Measurements from ENCODE around the gene TGOLN2. TPM values are rescaled to one million over a fixed set of nuclear protein-coding genes. Genes with fewer than 3 reads are reported as not detected.
A peak's percentile ranks its signal among the peaks of the same experiment; 100 is the strongest.
"Not testable (repeated sequence)": the region's sequence is repeated elsewhere in the genome, so short reads cannot be mapped to it uniquely, and the experiment has no call there.

The TGOLN2 gene
- total RNA-seq, 1 experiment from 2014 or later, result 171 TPM

GRCh38 chr2:85323351-85323987 is 4.3 kb downstream of the TGOLN2 start:
- TF ChIP-seq, protein P1, sequence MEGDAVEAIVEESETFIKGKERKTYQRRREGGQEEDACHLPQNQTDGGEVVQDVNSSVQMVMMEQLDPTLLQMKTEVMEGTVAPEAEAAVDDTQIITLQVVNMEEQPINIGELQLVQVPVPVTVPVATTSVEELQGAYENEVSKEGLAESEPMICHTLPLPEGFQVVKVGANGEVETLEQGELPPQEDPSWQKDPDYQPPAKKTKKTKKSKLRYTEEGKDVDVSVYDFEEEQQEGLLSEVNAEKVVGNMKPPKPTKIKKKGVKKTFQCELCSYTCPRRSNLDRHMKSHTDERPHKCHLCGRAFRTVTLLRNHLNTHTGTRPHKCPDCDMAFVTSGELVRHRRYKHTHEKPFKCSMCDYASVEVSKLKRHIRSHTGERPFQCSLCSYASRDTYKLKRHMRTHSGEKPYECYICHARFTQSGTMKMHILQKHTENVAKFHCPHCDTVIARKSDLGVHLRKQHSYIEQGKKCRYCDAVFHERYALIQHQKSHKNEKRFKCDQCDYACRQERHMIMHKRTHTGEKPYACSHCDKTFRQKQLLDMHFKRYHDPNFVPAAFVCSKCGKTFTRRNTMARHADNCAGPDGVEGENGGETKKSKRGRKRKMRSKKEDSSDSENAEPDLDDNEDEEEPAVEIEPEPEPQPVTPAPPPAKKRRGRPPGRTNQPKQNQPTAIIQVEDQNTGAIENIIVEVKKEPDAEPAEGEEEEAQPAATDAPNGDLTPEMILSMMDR (IDR thresholded peaks at IDR 0.05; ENCODE audit: unreplicated experiment), result no peak
- peaks cover 97% of the 10 kb centered on the region for H3K36me3 Mint-ChIP-seq (ENCODE audit: insufficient read depth, unreplicated experiment)
- CTCF ChIA-PET, result no interaction called here
- H3K9me3 Mint-ChIP-seq (ENCODE audit: low read depth, unreplicated experiment), result no peaks in the 10 kb centered on the region
- no TSS peak for BruUV-seq (replicated peaks)
- H3K27me3 Mint-ChIP-seq (ENCODE audit: unreplicated experiment), result no peaks in the 10 kb centered on the region
- intact Hi-C loops (cut with micrococcal nuclease; ENCODE audit: unreplicated experiment), result no loop called here
- H3K4me3 Mint-ChIP-seq (ENCODE audit: low read depth, unreplicated experiment), result peak overlapping the region; percentile 13
- no peak overlapping the region for H3K27ac Mint-ChIP-seq (ENCODE audit: unreplicated experiment)
- H3K4me1 Mint-ChIP-seq (ENCODE audit: low read depth, unreplicated experiment), result peaks cover 17% of the 10 kb centered on the region
- no peak for DNase-seq

GRCh38 chr2:85319796-85320195 is 8.0 kb downstream of the TGOLN2 start:
- no TSS peak for BruUV-seq (replicated peaks)
- TF ChIP-seq, protein P1 (IDR thresholded peaks at IDR 0.05; ENCODE audit: unreplicated experiment), result no peak
- Mint-ChIP-seq H3K9me3 (ENCODE audit: low read depth, unreplicated experiment) (no peaks in the 10 kb centered on the region), H3K36me3 (ENCODE audit: insufficient read depth, unreplicated experiment) (peaks cover 71% of the 10 kb centered on the region), H3K27me3 (ENCODE audit: unreplicated experiment) (no peaks in the 10 kb centered on the region), H3K4me3 (ENCODE audit: low read depth, unreplicated experiment) (no peak overlapping the region), H3K4me1 (ENCODE audit: low read depth, unreplicated experiment) (peaks cover 13% of the 10 kb centered on the region), H3K27ac (ENCODE audit: unreplicated experiment) (no peak overlapping the region)
- CTCF ChIA-PET, result no interaction called here
- DNase-seq, result no peak
- intact Hi-C loops (cut with micrococcal nuclease; ENCODE audit: unreplicated experiment), result no loop called here

- H3K4me1 Mint-ChIP-seq (ENCODE audit: low read depth, unreplicated experiment), result peaks cover 8% of the 10 kb centered on the region
- H3K9me3 Mint-ChIP-seq (ENCODE audit: low read depth, unreplicated experiment), result no peaks in the 10 kb centered on the region
- H3K4me3 Mint-ChIP-seq (ENCODE audit: low read depth, unreplicated experiment), result no peak overlapping the region
- H3K27ac Mint-ChIP-seq (ENCODE audit: unreplicated experiment), result no peak overlapping the region
- TF ChIP-seq, protein P1 (IDR thresholded peaks at IDR 0.05; ENCODE audit: unreplicated experiment), result no peak
- peaks cover 64% of the 10 kb centered on the region for H3K36me3 Mint-ChIP-seq (ENCODE audit: insufficient read depth, unreplicated experiment)
- no peak for DNase-seq
- BruUV-seq (replicated peaks), result no TSS peak
- intact Hi-C loops (cut with micrococcal nuclease; ENCODE audit: unreplicated experiment), result no loop called here
- CTCF ChIA-PET, result interaction anchor here (0.6 to 1.1 kb wide), 4 partner anchors 18 to 344 kb away, joined by 3 to 7 read pairs (median 4); no protein-coding TSS in a partner anchor
- no peaks in the 10 kb centered on the region for H3K27me3 Mint-ChIP-seq (ENCODE audit: unreplicated experiment)
Observed at GRCh38 chr2:85318222-85319074, 9.3 kb downstream of the TGOLN2 start.

GRCh38 chr2:85315921-85316320 is 11.9 kb downstream of the TGOLN2 start:
- peaks cover 38% of the 10 kb centered on the region for H3K36me3 Mint-ChIP-seq (ENCODE audit: insufficient read depth, unreplicated experiment)
- H3K27me3 Mint-ChIP-seq (ENCODE audit: unreplicated experiment); BruUV-seq (replicated peaks); H3K4me3 Mint-ChIP-seq (ENCODE audit: low read depth, unreplicated experiment); CTCF ChIA-PET; H3K27ac Mint-ChIP-seq (ENCODE audit: unreplicated experiment); H3K4me1 Mint-ChIP-seq (ENCODE audit: low read depth, unreplicated experiment); DNase-seq; H3K9me3 Mint-ChIP-seq (ENCODE audit: low read depth, unreplicated experiment); intact Hi-C loops (cut with micrococcal nuclease; ENCODE audit: unreplicated experiment): not testable (repeated sequence)

- Mint-ChIP-seq H3K36me3 (ENCODE audit: insufficient read depth, unreplicated experiment) (peaks cover 30% of the 10 kb centered on the region), H3K4me3 (ENCODE audit: low read depth, unreplicated experiment) (no peak overlapping the region), H3K4me1 (ENCODE audit: low read depth, unreplicated experiment) (peaks cover 5% of the 10 kb centered on the region), H3K9me3 (ENCODE audit: low read depth, unreplicated experiment) (no peaks in the 10 kb centered on the region), H3K27ac (ENCODE audit: unreplicated experiment) (no peak overlapping the region), H3K27me3 (ENCODE audit: unreplicated experiment) (no peaks in the 10 kb centered on the region)
- no TSS peak for BruUV-seq (replicated peaks)
- no peak for DNase-seq
- TF ChIP-seq, protein P1 (IDR thresholded peaks at IDR 0.05; ENCODE audit: unreplicated experiment), result no peak
- CTCF ChIA-PET, result no interaction called here
- intact Hi-C loops (cut with micrococcal nuclease; ENCODE audit: unreplicated experiment), result no loop called here
Observed at GRCh38 chr2:85314884-85315242, 12.9 kb downstream of the TGOLN2 start.
